ENCODE data around the gene GABARAPL2.

The GABARAPL2 gene

DNA sequence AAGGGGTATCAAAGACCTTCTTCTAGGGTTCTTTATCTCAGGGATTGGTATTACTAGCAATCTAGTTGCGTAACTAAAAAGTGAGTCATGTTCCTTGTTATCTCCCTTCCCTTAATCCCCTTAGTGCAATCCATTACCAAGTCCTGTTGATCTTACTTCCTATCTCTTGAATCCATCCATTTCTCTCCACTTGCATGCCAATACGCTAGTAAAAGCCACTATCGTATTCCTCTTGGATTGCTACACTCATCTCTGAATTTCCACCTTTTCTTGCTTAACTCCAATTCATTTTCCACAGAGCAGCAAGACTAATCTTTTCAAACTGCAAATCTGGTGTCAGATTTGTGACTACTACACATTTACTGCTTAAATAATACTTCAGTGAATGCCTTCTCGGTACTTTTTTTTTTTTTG is 58.7 kb downstream of the GABARAPL2 start:
- DNase-seq (ENCODE audit: insufficient read length, low spot score) (no peak), FAIRE-seq (no peak)
- TF ChIP-seq, protein P1, sequence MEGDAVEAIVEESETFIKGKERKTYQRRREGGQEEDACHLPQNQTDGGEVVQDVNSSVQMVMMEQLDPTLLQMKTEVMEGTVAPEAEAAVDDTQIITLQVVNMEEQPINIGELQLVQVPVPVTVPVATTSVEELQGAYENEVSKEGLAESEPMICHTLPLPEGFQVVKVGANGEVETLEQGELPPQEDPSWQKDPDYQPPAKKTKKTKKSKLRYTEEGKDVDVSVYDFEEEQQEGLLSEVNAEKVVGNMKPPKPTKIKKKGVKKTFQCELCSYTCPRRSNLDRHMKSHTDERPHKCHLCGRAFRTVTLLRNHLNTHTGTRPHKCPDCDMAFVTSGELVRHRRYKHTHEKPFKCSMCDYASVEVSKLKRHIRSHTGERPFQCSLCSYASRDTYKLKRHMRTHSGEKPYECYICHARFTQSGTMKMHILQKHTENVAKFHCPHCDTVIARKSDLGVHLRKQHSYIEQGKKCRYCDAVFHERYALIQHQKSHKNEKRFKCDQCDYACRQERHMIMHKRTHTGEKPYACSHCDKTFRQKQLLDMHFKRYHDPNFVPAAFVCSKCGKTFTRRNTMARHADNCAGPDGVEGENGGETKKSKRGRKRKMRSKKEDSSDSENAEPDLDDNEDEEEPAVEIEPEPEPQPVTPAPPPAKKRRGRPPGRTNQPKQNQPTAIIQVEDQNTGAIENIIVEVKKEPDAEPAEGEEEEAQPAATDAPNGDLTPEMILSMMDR (IDR thresholded peaks at IDR 0.05; ENCODE audit: insufficient read depth, missing control alignments) = no peak

DNA sequence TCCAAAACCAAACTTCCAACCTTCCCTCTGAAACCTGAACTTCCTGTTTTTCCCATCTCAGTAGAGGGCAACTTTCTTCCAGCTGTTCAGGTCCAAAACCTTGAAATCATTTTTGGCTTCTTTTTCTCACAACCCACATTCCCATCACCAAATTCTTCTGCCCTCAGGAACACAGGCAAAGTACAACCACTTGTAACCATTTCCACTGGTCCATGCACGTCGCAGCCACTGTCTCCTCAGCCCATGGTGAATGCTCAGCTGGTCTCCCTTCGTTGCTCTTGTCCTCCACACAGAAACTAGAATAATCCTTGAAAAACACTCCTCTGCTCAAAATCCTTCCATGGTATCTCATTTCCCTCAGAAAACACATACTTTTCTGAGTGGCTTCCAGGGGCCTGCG is 60.6 kb downstream of the GABARAPL2 start:
- FAIRE-seq (no peak), DNase-seq (ENCODE audit: insufficient read length, low spot score) (no peak)
- TF ChIP-seq, protein P1 (IDR thresholded peaks at IDR 0.05; ENCODE audit: insufficient read depth, missing control alignments) = no peak
